ENCODE results near the gene POU2F1. TPM values are rescaled to one million over a fixed set of nuclear protein-coding genes. Genes with fewer than 3 reads are reported as not detected.

Gene POU2F1
- total RNA-seq, 4 donors from 2014 or later = 3.8 to 7.3 (median 4.8) TPM

DNA sequence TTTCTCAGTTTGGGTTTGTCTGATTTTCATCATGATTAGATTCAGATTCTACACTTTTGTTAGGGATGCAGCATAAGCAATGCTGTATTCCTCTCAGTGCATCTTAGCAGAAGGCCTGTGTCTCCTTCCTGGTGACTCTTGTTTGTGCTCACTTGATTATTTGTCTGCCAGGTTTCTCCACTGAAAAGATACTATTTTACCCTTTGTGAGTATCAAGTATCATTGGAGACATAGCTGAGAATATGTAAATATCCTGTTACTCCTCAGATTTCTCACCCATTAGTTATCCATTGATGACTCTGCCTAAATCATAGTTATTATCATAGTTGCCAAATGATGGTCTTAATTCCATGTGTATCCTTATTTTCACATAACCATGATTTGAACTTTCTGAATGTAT, 148.5 kb downstream of the POU2F1 start:
- ATAC-seq (no peak), DNase-seq (no peak)
- in situ Hi-C loops (cut with MboI; ENCODE audit: low sequenced_read_pairs in 4 of 4) (no loop called here), intact Hi-C loops (cut with DNase I; ENCODE audit: low total_unique reads) (no loop called here)
- Histone ChIP-seq H3K27ac (no peak overlapping the region), H3K9me3 (no peaks in the 10 kb centered on the region), H3K4me3 (no peak overlapping the region), H3K27me3 (no peaks in the 10 kb centered on the region), H3K4me1 (peaks cover 0 to 8% of the 10 kb centered on the region in 2 donors), H3K36me3 (no peaks in the 10 kb centered on the region)
- TF ChIP-seq, protein P1, sequence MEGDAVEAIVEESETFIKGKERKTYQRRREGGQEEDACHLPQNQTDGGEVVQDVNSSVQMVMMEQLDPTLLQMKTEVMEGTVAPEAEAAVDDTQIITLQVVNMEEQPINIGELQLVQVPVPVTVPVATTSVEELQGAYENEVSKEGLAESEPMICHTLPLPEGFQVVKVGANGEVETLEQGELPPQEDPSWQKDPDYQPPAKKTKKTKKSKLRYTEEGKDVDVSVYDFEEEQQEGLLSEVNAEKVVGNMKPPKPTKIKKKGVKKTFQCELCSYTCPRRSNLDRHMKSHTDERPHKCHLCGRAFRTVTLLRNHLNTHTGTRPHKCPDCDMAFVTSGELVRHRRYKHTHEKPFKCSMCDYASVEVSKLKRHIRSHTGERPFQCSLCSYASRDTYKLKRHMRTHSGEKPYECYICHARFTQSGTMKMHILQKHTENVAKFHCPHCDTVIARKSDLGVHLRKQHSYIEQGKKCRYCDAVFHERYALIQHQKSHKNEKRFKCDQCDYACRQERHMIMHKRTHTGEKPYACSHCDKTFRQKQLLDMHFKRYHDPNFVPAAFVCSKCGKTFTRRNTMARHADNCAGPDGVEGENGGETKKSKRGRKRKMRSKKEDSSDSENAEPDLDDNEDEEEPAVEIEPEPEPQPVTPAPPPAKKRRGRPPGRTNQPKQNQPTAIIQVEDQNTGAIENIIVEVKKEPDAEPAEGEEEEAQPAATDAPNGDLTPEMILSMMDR (IDR thresholded peaks at IDR 0.05 in 4 of 5, conservative IDR thresholded peaks at IDR 0.05 in 1 of 5) = no peak
- no peak for TF ChIP-seq POLR2A (IDR thresholded peaks at IDR 0.05)

DNA sequence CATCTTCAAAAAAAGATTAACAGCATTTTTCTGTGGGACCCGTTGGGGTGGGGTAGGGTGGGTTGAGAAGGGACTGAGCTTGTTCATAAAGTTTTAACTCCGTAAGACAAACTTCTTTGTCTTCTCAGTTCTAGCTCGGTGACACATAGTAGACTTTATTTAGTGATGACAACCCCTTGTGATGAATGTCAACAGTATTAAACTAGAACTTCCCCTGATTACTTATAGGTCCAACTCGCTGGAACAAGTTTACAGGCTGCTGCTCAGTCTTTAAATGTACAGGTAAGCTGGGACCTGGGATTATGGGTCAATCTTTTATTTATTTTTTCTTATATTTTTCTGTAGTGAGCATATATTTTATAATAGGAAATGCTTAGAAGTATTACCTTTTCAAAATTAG, 149.2 kb downstream of the POU2F1 start:
- intact Hi-C loops (cut with DNase I; ENCODE audit: low total_unique reads) = no loop called here
- in situ Hi-C loops (cut with MboI; ENCODE audit: low sequenced_read_pairs in 4 of 4) = no loop called here
- Histone ChIP-seq H3K4me3 (no peak overlapping the region), H3K36me3 (no peaks in the 10 kb centered on the region), H3K9me3 (no peaks in the 10 kb centered on the region), H3K27me3 (no peaks in the 10 kb centered on the region), H3K27ac (no peak overlapping the region), H3K4me1 (peaks cover 0 to 8% of the 10 kb centered on the region in 2 donors)
- DNase-seq (no peak), ATAC-seq (no peak)
- TF ChIP-seq POLR2A (IDR thresholded peaks at IDR 0.05) = no peak
- TF ChIP-seq, protein P1 (IDR thresholded peaks at IDR 0.05 in 4 of 5, conservative IDR thresholded peaks at IDR 0.05 in 1 of 5) = no peak

DNA sequence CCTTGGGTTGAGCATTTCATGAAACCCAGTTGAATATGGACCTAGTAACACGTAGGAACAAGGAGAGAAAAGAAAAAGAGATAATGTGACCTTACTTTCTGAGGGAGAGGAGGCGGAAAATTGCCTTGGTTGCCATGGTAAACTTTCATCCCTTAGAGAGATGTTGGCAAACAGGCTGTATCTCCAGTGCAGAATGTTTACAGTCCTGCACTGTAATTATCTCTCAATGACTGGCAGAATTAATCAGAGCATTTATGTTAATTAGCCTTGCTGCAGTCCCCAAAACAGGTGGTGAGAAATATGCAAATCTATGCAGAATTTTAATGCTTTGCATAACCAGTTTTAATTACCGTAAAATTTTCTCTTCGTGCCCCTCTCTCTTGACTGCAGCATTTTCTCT, 150.3 kb downstream of the POU2F1 start:
- H3K4me1 ChIP-seq = peaks cover 0 to 8% of the 10 kb centered on the region in 2 donors
- H3K27me3 ChIP-seq = no peaks in the 10 kb centered on the region
- in situ Hi-C loops (cut with MboI; ENCODE audit: low sequenced_read_pairs in 4 of 4) = no loop called here
- no peak for ATAC-seq
- TF ChIP-seq, protein P1 (IDR thresholded peaks at IDR 0.05 in 4 of 5, conservative IDR thresholded peaks at IDR 0.05 in 1 of 5) = no peak
- no peak for TF ChIP-seq POLR2A (IDR thresholded peaks at IDR 0.05)
- H3K36me3 ChIP-seq = no peaks in the 10 kb centered on the region
- no peak overlapping the region for H3K27ac ChIP-seq
- no peaks in the 10 kb centered on the region for H3K9me3 ChIP-seq
- intact Hi-C loops (cut with DNase I; ENCODE audit: low total_unique reads) = no loop called here
- DNase-seq = no peak
- H3K4me3 ChIP-seq = no peak overlapping the region

DNA sequence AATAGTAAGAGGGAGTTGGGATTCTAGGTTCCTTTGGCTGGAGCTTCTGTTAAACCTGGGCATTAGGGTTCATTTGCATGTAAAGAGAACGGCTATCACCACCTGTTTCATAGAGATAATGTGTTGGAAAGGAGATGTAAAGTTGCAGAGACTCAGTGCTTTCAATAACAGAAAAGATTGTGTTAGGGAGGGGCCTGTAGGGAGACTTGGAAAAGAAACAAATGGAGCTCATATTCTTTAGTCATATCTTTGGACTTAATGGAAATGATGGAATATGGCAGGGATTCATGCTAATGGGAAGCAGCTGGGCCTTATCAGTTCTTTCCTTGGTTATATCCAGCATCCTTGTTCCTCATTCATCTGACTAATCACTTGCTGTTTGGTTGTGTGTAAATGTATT, 152.7 kb downstream of the POU2F1 start:
- Histone ChIP-seq H3K27ac (no peak overlapping the region), H3K36me3 (no peaks in the 10 kb centered on the region), H3K9me3 (no peaks in the 10 kb centered on the region), H3K27me3 (no peaks in the 10 kb centered on the region), H3K4me3 (no peak overlapping the region), H3K4me1 (peaks cover 0 to 8% of the 10 kb centered on the region in 2 donors)
- TF ChIP-seq, protein P1 (IDR thresholded peaks at IDR 0.05 in 4 of 5, conservative IDR thresholded peaks at IDR 0.05 in 1 of 5) = no peak
- no peak for TF ChIP-seq POLR2A (IDR thresholded peaks at IDR 0.05)
- ATAC-seq = no peak
- intact Hi-C loops (cut with DNase I; ENCODE audit: low total_unique reads) (no loop called here), in situ Hi-C loops (cut with MboI; ENCODE audit: low sequenced_read_pairs in 4 of 4) (no loop called here)
- no peak for DNase-seq

DNA sequence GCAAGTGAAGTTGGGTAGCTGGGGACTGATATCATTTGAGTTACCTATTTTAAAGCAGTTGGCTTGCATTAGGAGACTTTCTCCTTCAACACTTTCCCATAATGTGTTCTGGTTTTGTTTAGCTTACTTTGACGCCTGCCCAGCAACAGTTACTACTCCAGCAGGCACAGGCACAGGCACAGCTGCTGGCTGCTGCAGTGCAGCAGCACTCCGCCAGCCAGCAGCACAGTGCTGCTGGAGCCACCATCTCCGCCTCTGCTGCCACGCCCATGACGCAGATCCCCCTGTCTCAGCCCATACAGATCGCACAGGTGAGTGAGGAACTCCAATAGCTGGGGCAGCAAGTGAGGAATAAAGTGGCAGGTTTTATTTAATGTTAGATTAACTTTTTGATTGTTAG, 153.3 kb downstream of the POU2F1 start:
- H3K4me3 ChIP-seq = no peak overlapping the region
- intact Hi-C loops (cut with DNase I; ENCODE audit: low total_unique reads) = no loop called here
- no peaks in the 10 kb centered on the region for H3K36me3 ChIP-seq
- no peak for ATAC-seq
- no peak overlapping the region for H3K27ac ChIP-seq
- TF ChIP-seq, protein P1 (IDR thresholded peaks at IDR 0.05 in 4 of 5, conservative IDR thresholded peaks at IDR 0.05 in 1 of 5) = no peak
- no peak for TF ChIP-seq POLR2A (IDR thresholded peaks at IDR 0.05)
- no peak for DNase-seq
- no peaks in the 10 kb centered on the region for H3K27me3 ChIP-seq
- no peaks in the 10 kb centered on the region for H3K9me3 ChIP-seq
- peaks cover 0 to 3% of the 10 kb centered on the region in 2 donors for H3K4me1 ChIP-seq
- in situ Hi-C loops (cut with MboI; ENCODE audit: low sequenced_read_pairs in 4 of 4) = no loop called here
